Sciatic nerve (tissue), 2 donors: ENCODE measurements around the gene MTHFSD. TPM values are rescaled to one million over a fixed set of nuclear protein-coding genes. Genes with fewer than 3 reads are reported as not detected.

ENCODE experiments used
- ATAC-seq: fragments of 200-7000 bp; cut with Tn5 transposase; one replicate; pipeline ENCODE4 v1.9.1; 2020; ENCODE audit warnings: mild to moderate bottlenecking, moderate library complexity
- DNase-seq: peaks from one replicate; pipeline ENCODE4 v3.0.0-alpha.2; 2020; ENCODE audit warnings: low spot score
- intact Hi-C: fragments of 100-400 bp; cut with DNase I; formaldehyde crosslinking; loops from one replicate; pipeline ENCODE4 v1.14.2; 2022
- total RNA-seq: library from RNA; stranded (reverse); fragmentation: NEBNext Ultra II Directional; extraction: Animal tissue kit (Norgen Biotek cat#: 25700); gene quantifications from one replicate; pipeline ENCODE4 v1.2.1, GENCODE V29; 2021
- donor health status: DM: no; HTN: no; CAD: no.
- donor health status: DM: no; HTN: no; CAD: no.

Gene MTHFSD
- total RNA-seq, 1 donor from 2014 or later, result 19.2 TPM

DNA sequence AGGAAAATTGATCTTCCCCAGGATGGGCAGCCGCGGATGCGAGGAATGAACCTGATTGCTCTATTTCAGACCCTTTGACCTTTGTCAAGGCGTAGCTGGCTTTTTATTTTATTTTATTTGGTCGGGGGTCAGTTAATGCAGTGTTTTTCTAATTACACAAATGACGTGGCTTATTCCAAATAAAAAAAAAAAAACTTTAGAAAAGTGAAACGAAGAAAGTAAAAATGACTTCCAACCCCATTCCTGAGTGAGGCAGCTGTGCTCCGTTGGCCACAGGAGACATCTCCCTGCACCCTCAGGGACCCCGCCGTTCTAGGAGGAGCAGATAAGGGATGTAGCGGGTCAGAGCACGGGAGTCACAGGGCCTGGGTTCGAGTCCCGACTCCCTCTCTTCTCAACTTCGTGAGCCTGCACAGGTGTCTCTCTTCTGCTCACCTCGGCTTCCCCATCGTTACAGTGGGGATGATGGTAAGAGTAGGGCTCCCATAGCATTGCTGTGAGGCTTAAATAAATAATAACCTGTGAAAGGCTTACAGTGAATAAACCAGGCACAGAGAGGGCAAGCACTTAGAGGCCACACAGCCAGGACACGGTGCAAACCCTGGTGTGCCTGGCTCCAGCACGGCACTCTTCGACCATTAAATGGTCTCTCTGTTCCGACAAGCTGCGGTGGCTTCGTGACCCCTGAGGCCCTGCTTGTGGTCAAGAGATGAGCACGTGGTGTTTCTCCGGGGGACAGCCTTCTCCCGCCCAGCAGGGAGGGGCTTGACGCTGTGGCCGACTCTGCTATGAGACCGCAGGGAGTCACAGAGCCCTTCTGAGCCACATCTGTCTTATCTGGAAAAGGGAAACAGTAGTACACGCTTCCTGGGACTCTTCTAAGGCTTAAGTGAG is 34.5 kb downstream of the MTHFSD start:
- DNase-seq, result no peak
- intact Hi-C loops, result no loop called here
- ATAC-seq, result peak; percentile 33

DNA sequence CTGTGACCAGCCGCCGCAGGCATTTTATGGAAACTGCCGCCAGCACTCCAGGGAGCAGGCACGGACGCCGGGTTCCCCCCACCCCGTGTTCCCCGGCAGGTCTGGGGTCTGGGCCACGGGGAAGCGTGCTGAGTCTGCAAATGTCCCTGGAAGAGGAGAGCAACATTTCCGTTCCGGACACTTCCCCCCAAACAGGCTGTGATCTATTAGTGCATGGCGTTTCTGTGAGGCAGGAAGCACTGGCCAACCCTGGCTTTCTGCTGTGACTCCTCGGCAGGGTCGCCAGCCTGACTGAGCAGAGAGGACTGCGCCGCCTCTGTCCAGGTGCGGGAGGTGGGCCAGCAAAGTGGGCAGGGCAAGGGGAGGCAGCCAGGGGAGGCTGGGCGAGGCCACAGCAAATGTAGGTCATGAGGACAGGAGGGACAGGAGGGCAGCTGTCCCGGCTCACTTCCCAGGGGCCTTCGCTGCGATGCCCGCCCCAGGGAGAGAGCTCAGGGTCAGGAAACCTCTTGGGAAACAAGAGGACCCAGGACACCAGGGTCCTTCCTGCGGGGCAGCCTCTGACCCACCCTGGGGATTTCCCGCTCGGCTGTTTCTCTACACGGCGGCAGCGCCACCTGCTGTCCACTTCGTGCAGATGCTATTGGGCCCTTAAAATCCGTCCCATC is 35.3 kb downstream of the MTHFSD start:
- peak; percentile 63 for ATAC-seq
- intact Hi-C loops, result loop anchor here (5.0 kb wide), 2 partner anchors 447 to 702 kb away; no protein-coding TSS in a partner anchor
- DNase-seq, result peak; percentile 77

DNA sequence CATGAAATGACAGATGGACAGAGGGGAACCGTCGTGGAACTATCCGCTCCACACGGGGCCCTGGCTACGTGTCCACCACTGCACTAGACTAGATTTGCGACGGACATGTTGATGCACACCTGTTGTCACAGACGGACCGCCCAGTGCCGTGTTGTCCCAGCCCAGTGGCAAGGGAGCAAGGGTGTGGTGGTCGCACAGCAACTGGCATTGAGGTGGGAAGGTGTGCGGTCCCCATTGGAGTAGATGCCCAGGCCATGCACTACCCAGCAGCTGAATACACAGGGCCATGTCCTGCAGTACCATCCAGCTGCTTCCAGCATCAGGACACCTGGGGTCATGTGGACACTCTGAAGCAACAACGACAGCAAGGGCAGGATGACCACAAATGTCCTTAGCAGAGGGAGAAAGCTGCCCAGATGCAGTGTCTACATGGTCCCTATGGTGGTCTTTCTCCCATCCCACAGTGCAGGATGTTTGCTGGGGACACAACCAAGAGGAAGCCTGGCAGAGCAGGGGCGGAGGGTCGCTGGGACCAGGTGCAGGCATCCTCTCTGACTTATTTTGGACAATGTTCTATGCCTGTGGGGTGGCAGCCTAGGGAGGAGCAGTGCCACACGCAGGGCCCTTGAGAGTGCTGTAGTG is 35.9 kb downstream of the MTHFSD start:
- no peak for DNase-seq

DNA sequence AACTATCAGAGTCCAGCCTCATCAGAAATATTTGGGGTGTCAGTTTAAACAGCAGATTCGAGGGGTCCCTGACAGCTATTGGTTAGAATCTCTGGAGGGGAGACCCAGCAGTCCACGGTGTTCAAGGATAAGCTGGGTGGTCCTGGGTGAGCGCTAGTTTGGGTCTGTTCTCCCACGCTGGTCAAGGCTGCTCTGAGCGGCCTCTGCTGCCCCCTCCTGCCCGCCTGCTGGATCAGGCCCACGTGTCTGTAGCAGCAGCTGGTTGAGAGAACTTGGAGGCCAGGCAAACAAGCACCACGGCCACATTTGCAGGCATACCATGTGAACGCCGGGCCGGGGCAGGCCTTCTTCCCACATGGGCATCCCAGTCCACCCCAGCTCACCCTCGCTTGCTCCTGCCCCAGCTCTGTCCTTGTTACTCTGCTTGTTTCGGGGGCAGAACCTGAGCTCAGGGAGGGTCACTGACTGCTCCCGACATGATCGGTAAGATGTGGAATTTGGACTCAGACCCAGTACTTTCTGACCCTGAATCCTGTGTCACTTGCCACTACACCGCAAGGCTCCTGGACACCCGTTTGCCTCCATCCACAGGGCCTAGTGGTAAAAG is 37.3 kb downstream of the MTHFSD start:
- peak; percentile 77 for ATAC-seq
- intact Hi-C loops, result loop anchor here (5.0 kb wide), 2 partner anchors 445 to 700 kb away; no protein-coding TSS in a partner anchor
- peak; percentile 73 for DNase-seq

More for the DNA sequence above, 35.9 kb downstream of the MTHFSD start:
- intact Hi-C loops, result loop anchor here (5.0 kb wide), 2 partner anchors 447 to 702 kb away; no protein-coding TSS in a partner anchor
- no peak for ATAC-seq

DNA sequence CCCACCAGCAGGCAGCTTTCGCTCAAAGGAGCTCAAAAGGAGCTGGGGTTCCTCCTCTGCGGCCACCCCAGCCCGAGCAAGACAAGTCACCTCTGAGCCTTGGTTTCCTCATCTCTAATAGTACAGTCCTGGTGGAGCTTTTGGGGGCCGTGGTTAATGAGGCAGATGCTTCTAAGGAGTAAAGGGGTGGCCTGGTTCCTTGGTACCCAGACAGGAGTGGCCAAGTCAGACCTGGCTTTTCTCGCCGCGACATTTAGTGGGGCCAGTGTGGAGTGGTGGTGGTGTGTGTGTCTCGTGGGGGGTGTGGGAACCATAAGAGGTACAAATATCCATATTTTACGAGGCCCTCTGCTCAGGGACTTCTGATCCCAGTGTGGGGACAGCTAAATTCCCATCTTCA is 38.0 kb downstream of the MTHFSD start:
- DNase-seq (no peak), ATAC-seq (no peak)
- intact Hi-C loops, result loop anchor here (5.0 kb wide), 2 partner anchors 445 to 700 kb away; no protein-coding TSS in a partner anchor

DNA sequence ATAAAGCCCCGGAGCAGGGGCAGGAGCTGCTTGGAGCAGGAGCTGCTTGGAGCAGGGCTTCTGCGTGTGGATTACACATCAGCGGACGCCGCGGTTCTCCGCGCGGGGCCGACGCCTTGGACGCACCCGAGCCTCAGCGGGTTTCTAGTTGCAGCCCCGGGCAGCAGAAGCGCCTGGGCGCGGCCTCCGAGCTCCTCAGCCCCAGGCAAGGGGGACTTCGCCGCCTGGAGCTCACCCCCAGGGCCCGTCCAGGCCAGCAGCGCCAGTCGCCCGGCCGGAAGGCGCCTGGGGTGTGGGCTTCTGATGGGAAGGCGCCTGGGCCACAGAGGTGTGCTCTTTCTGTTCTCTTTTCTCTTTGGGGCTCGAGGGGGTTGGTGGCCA is 38.4 kb downstream of the MTHFSD start:
- intact Hi-C loops, result loop anchor here (5.0 kb wide), 2 partner anchors 444 to 699 kb away; no protein-coding TSS in a partner anchor
- ATAC-seq (no peak), DNase-seq (no peak)

DNA sequence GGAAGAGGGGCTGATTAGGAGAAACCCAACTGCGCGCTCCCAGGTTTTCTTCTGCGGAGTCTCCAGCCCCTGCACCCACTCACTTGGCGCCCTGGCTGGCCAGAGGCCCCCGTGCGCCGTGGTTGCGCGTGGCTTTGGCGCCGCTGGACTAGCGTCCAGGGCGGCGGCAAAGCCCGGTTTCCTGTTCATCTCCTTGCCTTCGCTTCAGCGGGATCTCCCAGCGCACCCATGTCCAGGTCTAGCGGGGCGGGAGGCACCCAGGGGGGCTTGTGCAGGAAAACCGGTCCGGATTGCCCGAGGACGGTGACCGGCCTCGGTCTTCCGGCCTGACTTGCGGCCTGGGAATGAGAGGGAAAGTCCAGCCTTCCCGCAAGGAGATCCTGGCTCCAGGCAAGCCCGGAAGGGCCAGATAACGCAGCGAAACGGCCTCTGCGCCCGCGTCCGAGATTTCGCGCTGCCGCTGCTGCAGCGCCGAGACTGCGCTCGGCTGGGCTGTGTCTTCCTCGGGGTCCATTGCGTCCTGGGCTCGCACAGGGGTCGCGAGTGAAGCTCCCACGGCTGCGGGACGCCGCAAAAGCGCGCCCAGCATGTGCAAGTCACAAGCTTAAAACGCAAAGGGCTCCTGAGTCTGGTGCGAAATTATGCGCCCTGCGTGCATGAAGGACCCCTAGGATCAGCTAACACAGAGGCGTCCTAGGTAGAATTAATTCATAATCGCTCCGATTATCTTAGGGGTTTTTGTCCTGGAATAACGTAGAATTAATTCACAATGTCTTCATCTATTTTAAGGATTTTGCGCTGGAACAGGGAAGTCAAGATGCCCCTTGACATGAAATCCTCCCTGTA is 39.0 kb downstream of the MTHFSD start:
- ATAC-seq (no peak), DNase-seq (no peak)
- intact Hi-C loops, result loop anchor here (5.0 kb wide), 2 partner anchors 444 to 699 kb away; no protein-coding TSS in a partner anchor

DNA sequence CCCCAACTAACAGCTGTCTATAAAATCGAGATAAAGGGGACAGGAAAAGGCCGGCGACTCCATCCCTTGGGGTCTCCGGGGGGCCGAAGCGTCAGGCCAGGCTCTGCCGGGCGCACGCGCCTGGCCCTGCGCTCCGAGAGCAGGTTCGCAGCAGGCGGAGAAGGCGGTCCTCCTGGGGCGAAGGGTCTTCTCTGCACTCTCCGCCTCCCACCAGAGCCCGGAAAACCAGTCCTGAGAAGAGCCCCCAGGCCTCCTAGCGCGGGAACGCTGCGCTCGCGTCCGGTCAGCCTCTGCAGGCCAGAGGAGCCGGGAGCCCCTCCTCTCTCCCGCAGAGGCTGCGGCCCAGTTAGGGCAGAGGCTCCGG is 39.6 kb downstream of the MTHFSD start:
- no peak for DNase-seq
- ATAC-seq, result no peak
- intact Hi-C loops, result loop anchor here (5.0 kb wide), 2 partner anchors 443 to 698 kb away; no protein-coding TSS in a partner anchor

DNA sequence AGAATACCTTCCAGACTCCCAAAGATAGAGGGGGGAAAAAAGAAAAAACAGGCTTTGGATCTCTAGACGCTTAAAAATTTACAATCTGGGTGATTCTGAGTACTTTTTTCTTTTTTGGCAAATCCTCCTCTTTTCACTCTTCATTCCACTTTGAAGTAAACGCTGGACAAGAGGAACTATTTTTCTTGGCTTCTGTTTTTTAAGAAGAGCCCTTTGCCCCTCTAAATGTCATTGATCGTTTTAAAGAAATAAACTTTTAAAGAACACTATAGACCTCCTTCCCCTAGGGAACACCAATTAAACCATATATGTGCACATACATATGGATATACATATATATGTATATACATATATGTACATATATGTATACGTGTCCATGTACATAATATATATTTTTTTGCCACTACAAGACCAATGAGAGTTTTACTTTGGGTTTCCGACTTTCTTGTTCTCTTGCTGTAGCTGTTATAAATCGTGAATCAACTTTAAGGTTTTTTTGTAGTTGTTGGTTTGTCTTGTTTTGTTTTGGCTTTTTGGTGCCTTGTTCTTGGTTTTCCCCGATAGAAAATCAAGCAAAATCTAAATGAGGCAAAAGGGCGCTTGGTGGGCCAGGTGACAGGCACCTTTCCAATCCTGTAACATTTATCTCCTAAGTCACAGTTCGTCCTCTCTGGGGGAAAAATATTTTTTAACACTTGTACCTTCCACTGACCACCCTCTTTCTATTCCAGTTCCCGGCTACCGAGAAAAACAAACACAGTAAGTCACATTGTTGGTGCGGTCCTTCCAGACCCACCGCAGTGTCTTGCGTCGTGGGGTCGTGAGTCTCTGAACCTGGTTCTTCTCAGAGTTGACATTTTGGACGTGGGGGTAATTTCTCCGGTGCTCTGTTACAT is 40.3 kb downstream of the MTHFSD start:
- ATAC-seq (no peak), DNase-seq (no peak)
- intact Hi-C loops, result loop anchor here (5.0 kb wide), 2 partner anchors 442 to 697 kb away; no protein-coding TSS in a partner anchor

DNA sequence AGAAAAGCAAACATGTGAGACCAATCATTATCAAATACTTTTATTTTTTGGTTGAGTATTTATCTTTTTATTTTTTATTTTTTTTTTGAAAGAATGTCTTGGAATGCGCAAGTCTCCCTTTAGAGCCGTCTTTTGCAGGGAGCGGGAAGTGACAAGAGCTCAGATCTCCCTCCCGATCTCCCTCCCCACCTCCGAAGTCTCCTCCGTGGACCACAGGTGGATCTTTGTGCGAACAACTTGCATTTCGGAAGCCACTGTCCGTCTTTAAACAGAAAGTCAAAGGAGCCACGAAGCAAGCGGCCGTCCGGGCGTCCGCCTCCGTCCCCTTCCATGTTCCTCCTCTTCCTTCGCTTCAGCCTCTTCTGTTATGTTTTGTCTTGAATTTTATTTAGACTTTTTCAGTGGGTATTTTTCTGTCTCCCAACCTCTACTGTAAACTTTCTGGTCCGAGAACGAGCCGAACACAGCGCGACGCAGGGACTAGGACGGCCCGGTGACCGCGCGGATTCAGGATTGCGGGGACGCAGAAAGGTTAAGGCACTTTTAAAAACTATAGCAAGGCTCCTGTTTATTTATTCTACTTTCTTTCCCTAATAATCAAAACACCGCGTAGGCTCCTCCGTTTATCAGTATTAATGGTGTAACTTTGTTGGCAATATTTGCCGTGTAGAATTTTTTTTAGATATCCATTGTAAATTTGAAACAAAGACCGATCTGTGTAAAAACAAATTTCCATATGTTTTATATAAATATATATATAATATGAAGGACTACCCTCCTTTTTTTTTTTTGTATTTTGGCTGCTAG is 41.4 kb downstream of the MTHFSD start:
- no peak for DNase-seq
- intact Hi-C loops, result no loop called here

DNA sequence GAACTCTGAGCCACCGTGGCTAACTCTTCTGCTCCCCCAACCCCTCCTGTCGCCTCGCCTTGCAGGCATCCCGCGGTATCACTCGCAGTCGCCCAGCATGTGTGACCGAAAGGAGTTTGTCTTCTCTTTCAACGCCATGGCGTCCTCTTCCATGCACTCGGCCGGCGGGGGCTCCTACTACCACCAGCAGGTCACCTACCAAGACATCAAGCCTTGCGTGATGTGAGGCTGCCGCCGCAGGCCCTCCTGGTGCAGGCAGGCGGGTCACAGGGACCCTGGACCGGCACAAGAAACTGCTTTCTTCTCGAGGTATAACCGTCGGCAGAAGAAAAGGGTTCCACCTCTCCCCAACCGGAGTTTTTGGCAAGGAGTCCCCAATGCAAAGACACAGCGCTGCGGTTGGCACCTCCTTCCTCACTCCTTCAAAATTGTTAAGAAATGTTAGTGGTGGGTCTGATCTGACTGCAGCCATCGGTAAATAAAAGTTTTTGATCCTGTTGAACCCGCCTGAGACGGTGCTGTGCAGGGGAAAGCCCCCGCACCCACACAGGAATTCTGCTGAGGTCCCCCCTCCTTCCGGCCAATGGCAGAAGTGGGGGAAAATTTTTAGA is 42.1 kb downstream of the MTHFSD start:
- DNase-seq, result no peak
- intact Hi-C loops, result no loop called here
- no peak for ATAC-seq

More for the DNA sequence above, 41.4 kb downstream of the MTHFSD start:
- ATAC-seq, result no peak

DNA sequence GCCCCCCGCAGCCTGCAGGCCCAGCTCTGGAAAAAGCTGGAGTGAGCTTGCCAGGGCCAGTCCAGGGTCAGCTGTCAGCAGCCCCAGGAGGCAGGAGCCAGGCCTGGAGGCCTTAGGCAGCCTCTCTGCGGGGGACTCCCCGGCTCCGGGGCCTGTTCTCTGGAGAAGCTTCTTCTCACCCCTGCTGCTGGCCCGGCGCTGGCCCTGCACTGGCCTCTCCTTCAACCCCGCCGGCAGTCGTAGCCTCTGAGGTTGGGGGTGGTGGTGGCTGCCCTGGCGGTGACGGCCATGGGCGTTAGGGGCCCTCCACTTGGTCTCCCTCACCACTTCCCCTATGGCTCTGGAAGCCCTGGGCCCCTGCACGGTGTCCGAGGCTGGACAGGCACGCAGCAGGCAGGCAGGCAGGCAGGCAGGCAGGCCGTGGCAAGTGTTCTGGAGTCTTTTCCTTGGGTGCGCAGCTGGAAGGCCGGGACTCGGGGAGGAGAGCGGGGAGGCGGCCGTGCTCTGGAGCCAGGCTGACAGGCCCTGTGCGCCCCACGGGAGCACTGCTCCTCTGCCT is 42.7 kb downstream of the MTHFSD start:
- no peak for DNase-seq
- no peak for ATAC-seq
- intact Hi-C loops, result no loop called here

DNA sequence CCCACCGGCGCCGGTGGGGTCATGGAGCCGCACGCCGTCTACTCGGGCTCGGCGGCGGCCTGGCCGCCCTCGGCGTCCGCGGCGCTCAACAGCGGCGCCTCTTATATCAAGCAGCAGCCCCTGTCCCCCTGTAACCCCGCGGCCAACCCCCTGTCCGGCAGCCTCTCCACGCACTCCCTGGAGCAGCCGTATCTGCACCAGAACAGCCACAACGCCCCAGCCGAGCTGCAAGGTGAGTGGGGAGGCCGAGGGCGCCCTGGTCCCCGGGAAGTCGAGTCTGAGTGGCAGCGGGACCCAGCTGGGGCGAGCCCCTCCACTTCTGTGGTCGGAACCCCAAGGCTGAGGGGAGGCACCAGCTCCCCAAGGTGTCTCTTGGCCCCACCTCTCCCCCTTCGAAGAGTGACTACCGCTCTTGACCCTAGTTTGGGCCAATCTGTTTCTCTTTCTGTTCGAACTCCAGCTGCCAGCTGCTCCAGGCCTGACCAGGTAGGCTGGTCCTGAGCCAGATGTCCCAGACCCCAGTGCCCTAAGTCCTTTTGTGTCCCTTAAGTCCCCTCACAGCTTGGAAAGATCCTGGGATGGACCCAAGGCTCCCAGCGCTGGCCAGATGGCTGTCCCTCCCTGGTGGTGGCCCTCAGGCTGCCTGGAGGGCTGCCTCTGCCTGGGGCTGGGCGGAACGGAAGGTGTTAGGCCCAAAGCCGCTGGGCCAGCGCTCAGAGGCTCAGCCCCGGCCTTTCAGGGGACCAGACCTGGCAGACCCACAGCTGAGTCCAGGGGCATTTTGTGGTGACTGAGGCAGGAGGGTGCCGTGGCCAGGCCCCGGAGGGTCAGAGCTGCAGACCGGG is 43.5 kb downstream of the MTHFSD start:
- no peak for ATAC-seq
- DNase-seq, result no peak
- intact Hi-C loops, result no loop called here

DNA sequence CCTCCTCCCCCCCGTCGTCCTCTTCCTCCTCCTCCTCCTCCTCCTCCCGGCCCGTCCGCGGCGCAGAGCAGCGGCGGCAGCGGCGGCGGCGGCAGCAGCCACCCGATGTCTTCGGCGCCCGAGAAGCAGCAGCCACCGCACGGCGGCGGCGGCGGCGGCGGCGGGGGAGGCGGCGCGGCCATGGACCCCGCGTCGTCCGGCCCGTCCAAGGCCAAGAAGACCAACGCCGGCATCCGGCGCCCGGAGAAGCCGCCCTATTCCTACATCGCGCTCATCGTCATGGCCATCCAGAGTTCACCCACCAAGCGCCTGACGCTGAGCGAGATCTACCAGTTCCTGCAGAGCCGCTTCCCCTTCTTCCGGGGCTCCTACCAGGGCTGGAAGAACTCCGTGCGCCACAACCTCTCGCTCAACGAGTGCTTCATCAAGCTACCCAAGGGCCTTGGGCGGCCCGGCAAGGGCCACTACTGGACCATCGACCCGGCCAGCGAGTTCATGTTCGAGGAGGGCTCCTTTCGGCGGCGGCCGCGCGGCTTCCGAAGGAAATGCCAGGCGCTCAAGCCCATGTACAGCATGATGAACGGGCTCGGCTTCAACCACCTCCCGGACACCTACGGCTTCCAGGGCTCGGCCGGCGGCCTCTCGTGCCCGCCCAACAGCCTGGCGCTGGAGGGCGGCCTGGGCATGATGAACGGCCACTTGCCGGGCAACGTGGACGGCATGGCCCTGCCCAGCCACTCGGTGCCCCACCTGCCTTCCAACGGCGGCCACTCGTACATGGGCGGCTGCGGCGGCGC is 44.4 kb downstream of the MTHFSD start, which contains the start of gene FOXF1:
TSS of gene FOXF1 (plus strand) at position 63 of the 797 bp plus-strand sequence. CDS start at position 106, 43 bp downstream.
- ATAC-seq (no peak), DNase-seq (no peak)
- intact Hi-C loops, result no loop called here
